Measurements from ENCODE around the gene ZNF692.
"Not testable (repeated sequence)": the region's sequence is repeated elsewhere in the genome, so short reads cannot be mapped to it uniquely, and the experiment has no call there.

The ZNF692 gene

GRCh38 chr1:248849152-248849551 is 9.7 kb downstream of the ZNF692 start:
- DNase-seq (ENCODE audit: low spot score), result no peak

GRCh38 chr1:248848602-248849001 is 10.3 kb downstream of the ZNF692 start:
- no peak for DNase-seq (ENCODE audit: low spot score)

GRCh38 chr1:248847956-248848561 is 10.8 kb downstream of the ZNF692 start:
- no peak for DNase-seq (ENCODE audit: low spot score)

GRCh38 chr1:248847181-248847955 is 11.5 kb downstream of the ZNF692 start:
- no peak for DNase-seq (ENCODE audit: low spot score)

- no peak for DNase-seq (ENCODE audit: low spot score)
Measured at GRCh38 chr1:248844526-248844925, 14.4 kb downstream of the ZNF692 start.

- DNase-seq (ENCODE audit: low spot score), result no peak
Measured at GRCh38 chr1:248843687-248844086, 15.2 kb downstream of the ZNF692 start.

- no peak for DNase-seq (ENCODE audit: low spot score)
Measured at GRCh38 chr1:248842781-248843331, 16.0 kb downstream of the ZNF692 start.

GRCh38 chr1:248841702-248842395 is 17.0 kb downstream of the ZNF692 start:
- DNase-seq (ENCODE audit: low spot score), result no peak

GRCh38 chr1:248840946-248841345 is 17.9 kb downstream of the ZNF692 start:
- DNase-seq (ENCODE audit: low spot score), result no peak

- no peak for DNase-seq (ENCODE audit: low spot score)
Measured at GRCh38 chr1:248839168-248839555, 19.7 kb downstream of the ZNF692 start.

GRCh38 chr1:248838357-248839167 is 20.3 kb downstream of the ZNF692 start:
- DNase-seq (ENCODE audit: low spot score), result peak; percentile 90

GRCh38 chr1:248837781-248838356 is 21.0 kb downstream of the ZNF692 start, which contains the start of gene ZNF672:
TSS of gene ZNF672 (plus strand) at chr1:248838224. CDS start at chr1:248847275, 9,051 bp downstream.
- peak; percentile 99 for DNase-seq (ENCODE audit: low spot score)

- no peak for DNase-seq (ENCODE audit: low spot score)
Measured at GRCh38 chr1:248837045-248837780, 21.7 kb downstream of the ZNF692 start.

GRCh38 chr1:248834343-248834940 is 24.4 kb downstream of the ZNF692 start:
- DNase-seq (ENCODE audit: low spot score), result no peak

GRCh38 chr1:248831842-248832241 is 27.0 kb downstream of the ZNF692 start:
- no peak for DNase-seq (ENCODE audit: low spot score)

- not testable (repeated sequence) for DNase-seq (ENCODE audit: low spot score)
Measured at GRCh38 chr1:248830718-248831017, 28.2 kb downstream of the ZNF692 start.

- no peak for DNase-seq (ENCODE audit: low spot score)
Measured at GRCh38 chr1:248828845-248829244, 30.0 kb downstream of the ZNF692 start.

- peak; percentile 99 for DNase-seq (ENCODE audit: low spot score)
Measured at GRCh38 chr1:248825909-248826760, 32.8 kb downstream of the ZNF692 start, which contains the start of gene SH3BP5L. TSS of gene SH3BP5L (minus strand) at chr1:248825915. CDS start at chr1:248824935, 980 bp downstream.

- no peak for DNase-seq (ENCODE audit: low spot score)
Measured at GRCh38 chr1:248825573-248825908, 33.3 kb downstream of the ZNF692 start.

Measured in pons (tissue), 1 donor.